HG03045 (cell line): ENCODE measurements around the gene PJA2.
"Not testable (repeated sequence)": the region's sequence is repeated elsewhere in the genome, so short reads cannot be mapped to it uniquely, and the experiment has no call there.

Experiments
- ATAC-seq: cut with Tn5 transposase; IDR thresholded peaks from one replicate; pipeline ENCODE4 v1.9.1; 2021; ENCODE audit warnings: mild to moderate bottlenecking, moderate library complexity; ENCODE audit not compliant: unreplicated experiment

PJA2 gene

DNA sequence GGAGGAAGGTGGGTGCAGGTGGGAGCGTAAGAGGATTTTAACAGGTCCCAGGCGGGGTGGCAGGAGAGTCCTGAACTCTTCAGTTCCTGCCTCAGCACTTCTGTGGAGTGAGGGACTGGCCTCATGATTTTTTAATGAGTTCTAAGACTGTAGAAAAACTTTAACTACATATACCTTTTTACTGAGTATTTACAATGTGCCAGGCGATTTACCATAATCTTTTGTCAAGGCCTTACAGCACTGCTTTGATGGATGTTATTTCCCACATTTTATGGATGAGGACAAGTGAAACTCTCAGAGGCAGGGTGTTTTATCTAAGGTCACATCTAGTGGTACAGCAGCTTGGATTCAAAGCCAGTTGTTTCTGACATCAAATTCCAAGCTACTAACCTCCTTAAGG, 99.5 kb downstream of the PJA2 start:
- ATAC-seq = no peak

- no peak for ATAC-seq
Measured at GRCh38 chr5:109309326-109310063, 100.3 kb downstream of the PJA2 start.

GRCh38 chr5:109307951-109308350, 101.8 kb downstream of the PJA2 start:
- no peak for ATAC-seq

DNA sequence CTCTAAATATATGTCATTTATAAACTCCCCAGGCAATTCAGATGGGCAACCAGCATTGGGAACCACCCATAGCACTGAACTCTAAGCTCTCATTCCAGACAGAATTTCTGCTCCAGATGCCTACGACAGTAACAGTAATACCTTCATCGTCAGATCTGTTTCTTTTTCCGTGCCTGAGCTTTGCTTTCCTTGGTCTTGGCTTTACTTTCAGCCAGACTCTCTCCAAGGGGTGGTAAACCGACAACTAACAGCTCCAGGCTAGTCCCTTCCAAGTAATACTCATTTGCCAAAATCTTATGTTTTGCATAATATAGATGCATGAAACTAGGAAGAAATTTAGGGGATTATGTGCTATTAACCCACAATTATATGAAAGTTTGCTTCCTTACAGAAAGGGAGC, 102.3 kb downstream of the PJA2 start:
- no peak for ATAC-seq

DNA sequence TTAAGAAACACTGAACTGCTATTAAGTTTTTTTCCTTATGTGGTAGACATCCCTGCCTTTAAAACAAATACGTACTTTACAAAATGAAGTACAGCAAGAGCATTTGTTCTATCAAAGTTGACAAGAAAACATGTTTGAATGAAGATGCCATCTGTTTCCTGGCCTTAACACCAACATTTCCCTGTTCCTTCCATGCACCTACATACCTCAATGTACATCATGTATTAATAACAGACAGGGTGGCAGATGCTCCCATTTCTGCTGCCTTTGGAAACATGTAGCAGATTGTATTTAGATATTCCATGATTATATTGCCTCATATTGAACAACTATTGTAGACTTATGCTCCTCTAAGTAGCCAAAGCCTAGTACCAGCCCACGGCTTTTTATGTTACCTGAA, 104.4 kb downstream of the PJA2 start:
- no peak for ATAC-seq

- no peak for ATAC-seq
Measured at GRCh38 chr5:109304309-109304708, 105.5 kb downstream of the PJA2 start.

GRCh38 chr5:109300367-109300766, 109.4 kb downstream of the PJA2 start:
- ATAC-seq = no peak

GRCh38 chr5:109299557-109299956, 110.2 kb downstream of the PJA2 start:
- ATAC-seq = no peak

DNA sequence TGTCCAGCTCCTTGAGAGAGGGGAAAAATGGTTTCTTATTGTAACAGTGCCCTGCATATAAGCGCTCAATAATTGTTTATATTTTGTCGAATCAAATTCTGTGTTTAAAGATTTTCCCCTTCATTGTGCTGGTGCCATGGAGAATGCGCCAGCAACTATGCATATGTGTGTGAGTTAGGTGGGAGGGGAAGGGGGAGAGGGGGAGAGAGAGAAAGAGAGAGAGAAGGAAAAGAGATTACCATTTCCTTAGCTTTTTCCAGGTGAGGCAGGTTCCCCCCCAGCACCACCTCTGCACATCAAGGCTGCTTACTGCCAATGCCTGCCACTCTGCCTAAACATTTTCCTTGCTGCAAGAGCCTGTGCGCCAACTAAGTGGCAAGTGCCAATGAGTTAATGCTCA, 111.0 kb downstream of the PJA2 start:
- ATAC-seq = no peak

GRCh38 chr5:109297900-109298299, 111.9 kb downstream of the PJA2 start:
- no peak for ATAC-seq

DNA sequence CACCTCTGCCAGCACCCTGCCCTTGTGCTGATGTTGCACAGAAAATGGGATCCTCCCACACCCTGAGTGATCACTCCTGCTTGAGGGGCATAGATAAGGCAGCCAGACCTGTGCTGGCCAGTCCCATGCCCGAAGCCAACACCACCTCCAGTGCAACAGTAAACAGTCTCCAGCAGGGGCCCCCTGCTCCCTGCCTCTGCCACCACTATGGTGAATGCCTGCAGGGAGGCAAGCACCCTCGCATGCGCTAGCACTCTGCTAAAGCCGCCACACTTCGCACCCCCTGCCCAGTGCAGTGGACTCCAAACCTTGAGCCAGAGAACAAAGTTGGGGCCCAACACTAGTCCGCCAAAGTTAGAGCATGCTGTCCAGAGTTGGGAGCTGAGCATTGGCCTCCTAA, 118.7 kb downstream of the PJA2 start:
- no peak for ATAC-seq

- no peak for ATAC-seq
Measured at GRCh38 chr5:109290231-109290630, 119.5 kb downstream of the PJA2 start.

GRCh38 chr5:109286628-109287027, 123.1 kb downstream of the PJA2 start:
- not testable (repeated sequence) for ATAC-seq
